Panc1 (cell line): ENCODE data around the gene NAT9. TPM values are rescaled to one million over a fixed set of nuclear protein-coding genes. Genes with fewer than 3 reads are reported as not detected.

Experiments used
- ATAC-seq: fragments of 200-7000 bp; cut with Tn5 transposase; 2 replicates; pipeline ENCODE4 v1.9.1; 2020; ENCODE audit warnings: mild to moderate bottlenecking, moderate library complexity
- BruUV-seq: library from RNA; stranded (reverse); fragments of 400-500 nt; replicated peaks from 2 replicates; lab custom pipeline; 2021; lab: Mats Ljungman, UMichigan
- CTCF ChIA-PET: fragments of 300-600 bp; sonication (Branson Sonifier 250); formaldehyde crosslinking; loops from one replicate; lab custom pipeline; 2022; ENCODE audit warnings: antibody characterized with exemption; lab: Charles Lee
- POLR2A ChIA-PET: fragments of 300-600 bp; sonication (Branson Sonifier 250); formaldehyde crosslinking; loops from one replicate; lab custom pipeline; 2022; ENCODE audit warnings: antibody characterized with exemption; lab: Charles Lee
- DNase-seq: peaks from one replicate; pipeline ENCODE4 v3.0.0-alpha.2; 2010; ENCODE audit warnings: low read depth, low spot score
- H3K27ac ChIP-seq: 2 replicates; pipeline ENCODE4 v1.5.1; 2011; ENCODE audit warnings: mild to moderate bottlenecking, low read length, inconsistent platforms
- H3K27me3 ChIP-seq: fragments of 200-500 bp; sonication (Bioruptor generic); 2 replicates; pipeline ENCODE4 v1.6.0; 2014; ENCODE audit warnings: low read length, inconsistent platforms; ENCODE audit not compliant: control insufficient read depth, insufficient read depth
- H3K36me3 ChIP-seq: fragments of 200-500 bp; sonication (Bioruptor generic); 2 replicates; pipeline ENCODE4 v1.5.1; 2014; ENCODE audit warnings: inconsistent platforms, mild to moderate bottlenecking, low read length, moderate library complexity; ENCODE audit not compliant: control insufficient read depth, insufficient read depth
- H3K4me1 ChIP-seq: 2 replicates; pipeline ENCODE4 v1.5.1; 2011; ENCODE audit warnings: inconsistent platforms, mild to moderate bottlenecking, low read length, moderate library complexity; ENCODE audit not compliant: control insufficient read depth, insufficient read depth
- H3K4me3 ChIP-seq, 2 experiments: 2 replicates each; pipeline ENCODE4 v1.5.1; 2011 to 2012; ENCODE audit warnings: low read depth in 2 of 2, low read length in 2 of 2, mild to moderate bottlenecking in 2 of 2, inconsistent platforms in 1 of 2, moderate library complexity in 1 of 2
- H3K9me3 ChIP-seq: fragments of 200-500 bp; sonication (Bioruptor generic); 2 replicates; pipeline ENCODE4 v1.5.1; 2014; ENCODE audit warnings: low read depth, mild to moderate bottlenecking, inconsistent platforms, low read length, moderate library complexity; ENCODE audit not compliant: control insufficient read depth, insufficient read depth
- CTCF ChIP-seq: fragments of 450-650 bp; IDR thresholded peaks from 2 replicates; pipeline ENCODE4 v1.5.1; 2017; ENCODE audit warnings: mild to moderate bottlenecking
- POLR2AphosphoS5 ChIP-seq: IDR thresholded peaks from 2 replicates; pipeline ENCODE4 v1.6.1; 2012; ENCODE audit warnings: mild to moderate bottlenecking, low read depth, low read length, moderate library complexity
- REST ChIP-seq, 2 experiments: IDR thresholded peaks; 2 replicates each; pipeline ENCODE4 v1.6.1; 2011 to 2012; ENCODE audit warnings: low read depth in 2 of 2, control low read depth in 1 of 2, low read length in 1 of 2, mild to moderate bottlenecking in 1 of 2, moderate library complexity in 1 of 2; ENCODE audit not compliant: insufficient read depth in 1 of 2
- SIN3A ChIP-seq: IDR thresholded peaks from 2 replicates; pipeline ENCODE4 v1.6.1; 2012; ENCODE audit warnings: low read depth, mild to moderate bottlenecking, low read length, moderate library complexity, borderline replicate concordance; ENCODE audit not compliant: insufficient read depth
- TCF7L2 ChIP-seq: IDR thresholded peaks from 2 replicates; pipeline ENCODE4 v1.6.1; 2011; ENCODE audit warnings: mild to moderate bottlenecking, low read depth, low read length, inconsistent platforms
- in situ Hi-C: cut with HindIII; loops from 2 replicates; pipeline ENCODE4 v1.10.0; 2016; ENCODE audit warnings: low sequenced_read_pairs, low pct_unique_long_range_greater_than_20kb
- intact Hi-C: fragments of 100-400 bp; cut with micrococcal nuclease; formaldehyde crosslinking; loops from one replicate; pipeline ENCODE4 v1.10.0; 2022; ENCODE audit not compliant: unreplicated experiment
- total RNA-seq: library from RNA; stranded (reverse); gene quantifications from one replicate; pipeline ENCODE4 v1.2.1, GENCODE V29; 2021; ENCODE audit not compliant: unreplicated experiment

Gene NAT9
- total RNA-seq, 1 experiment from 2014 or later, result 90.1 TPM

- no TSS peak for BruUV-seq
- intact Hi-C loops, result no loop called here
- H3K27me3 ChIP-seq, result no peaks in the 10 kb centered on the region
- H3K9me3 ChIP-seq, result no peaks in the 10 kb centered on the region
- H3K4me3 ChIP-seq, result peak overlapping the region; percentile 59 to 95
- peaks cover 2% of the 10 kb centered on the region; the same call in 1 of the 2 replicates for H3K36me3 ChIP-seq
- no peak for TF ChIP-seq CTCF
- TF ChIP-seq SIN3A, result no peak
- no peak for TF ChIP-seq TCF7L2
- no peak for TF ChIP-seq REST (IDR thresholded peaks at IDR 0.05; ENCODE audit: insufficient read depth in 1 of 2, low read depth in 2 of 2, low read length in 1 of 2)
- no peak for TF ChIP-seq POLR2AphosphoS5
- H3K27ac ChIP-seq, result peak overlapping the region; percentile 53
- DNase-seq, result no peak
- peaks cover 38% of the 10 kb centered on the region for H3K4me1 ChIP-seq
- ATAC-seq, result no peak
- CTCF ChIA-PET, result no interaction called here
- in situ Hi-C loops, result no loop called here
- POLR2A ChIA-PET, result interaction anchor here (0.7 kb wide), 1 partner anchor 125 kb away, joined by 4 read pairs; no protein-coding TSS in a partner anchor
Observed at GRCh38 chr17:74748279-74748528, 27.9 kb downstream of the NAT9 start.

GRCh38 chr17:74746922-74747321, 29.2 kb downstream of the NAT9 start:
- Histone ChIP-seq H3K4me1 (peaks cover 32% of the 10 kb centered on the region), H3K4me3 (no peak overlapping the region), H3K36me3 (peaks cover 2% of the 10 kb centered on the region; the same call in 1 of the 2 replicates), H3K9me3 (no peaks in the 10 kb centered on the region), H3K27me3 (no peaks in the 10 kb centered on the region), H3K27ac (no peak overlapping the region; the same call in 1 of the 2 replicates)
- POLR2A ChIA-PET, result no interaction called here
- ATAC-seq (no peak), DNase-seq (no peak)
- CTCF ChIA-PET, result interaction anchor here (0.6 to 3.2 kb wide), 7 partner anchors 9 to 123 kb away, joined by 3 to 16 read pairs (median 7); no protein-coding TSS in a partner anchor
- no peak for TF ChIP-seq TCF7L2
- TF ChIP-seq CTCF, result no peak
- TF ChIP-seq REST (IDR thresholded peaks at IDR 0.05; ENCODE audit: insufficient read depth in 1 of 2, low read depth in 2 of 2, low read length in 1 of 2), result no peak
- TF ChIP-seq POLR2AphosphoS5, result no peak
- TF ChIP-seq SIN3A, result no peak
- in situ Hi-C loops, result no loop called here
- intact Hi-C loops, result no loop called here
- BruUV-seq, result no TSS peak
